HepG2 (cell line): ENCODE results near the gene RAC3. TPM values are rescaled to one million over a fixed set of nuclear protein-coding genes. Genes with fewer than 3 reads are reported as not detected.

Source experiments
- CEBPB ChIP-seq: IDR thresholded peaks from 2 replicates; pipeline ENCODE4 v1.6.1; 2011; ENCODE audit warnings: low read depth, low read length, improper control_type of control experiment, borderline replicate concordance
- CREB1 ChIP-seq, 2 experiments: fragments of 450-650 bp in 1 of 2; IDR thresholded peaks; 2 replicates each; pipeline ENCODE4 v1.6.1; 2016 to 2017; ENCODE audit warnings: control low read depth in 1 of 2, mild to moderate bottlenecking in 1 of 2, missing compliant biosample characterization in 1 of 2, missing genetic modification characterization in 1 of 2
- FOXC1 ChIP-seq: sonication (generic); formaldehyde crosslinking; IDR thresholded peaks from 2 replicates; pipeline ENCODE4 v1.8.0; 2022; ENCODE audit warnings: mild to moderate bottlenecking, missing genetic modification reagents, borderline replicate concordance
- HOXA5 ChIP-seq: sonication (generic); formaldehyde crosslinking; IDR thresholded peaks from 2 replicates; pipeline ENCODE4 v1.4.0; 2020; ENCODE audit warnings: missing genetic modification reagents
- KLF12 ChIP-seq: sonication (generic); formaldehyde crosslinking; IDR thresholded peaks from 2 replicates; pipeline ENCODE4 v1.4.0; 2020; ENCODE audit warnings: missing genetic modification reagents, borderline replicate concordance
- KMT2B ChIP-seq: IDR thresholded peaks from 2 replicates; pipeline ENCODE4 v1.6.1; 2016; ENCODE audit warnings: missing genetic modification reagents, missing compliant biosample characterization
- MEIS1 ChIP-seq: sonication (generic); formaldehyde crosslinking; IDR thresholded peaks from 2 replicates; pipeline ENCODE4 v1.9.0; 2021; ENCODE audit warnings: mild to moderate bottlenecking, missing genetic modification reagents, moderate library complexity, borderline replicate concordance
- MLLT10 ChIP-seq: sonication (generic); formaldehyde crosslinking; IDR thresholded peaks from 2 replicates; pipeline ENCODE4 v1.4.0; 2020; ENCODE audit warnings: missing genetic modification reagents
- NFKBIZ ChIP-seq: IDR thresholded peaks from 2 replicates; pipeline ENCODE4 v1.6.1; 2018; ENCODE audit warnings: missing genetic modification reagents, missing compliant biosample characterization
- NPAS2 ChIP-seq: sonication (generic); formaldehyde crosslinking; IDR thresholded peaks from 2 replicates; pipeline ENCODE4 v1.8.0; 2022; ENCODE audit warnings: mild to moderate bottlenecking, missing genetic modification reagents, borderline replicate concordance
- POLR2AphosphoS2 ChIP-seq: IDR thresholded peaks from 2 replicates; pipeline ENCODE4 v1.6.1; 2011; ENCODE audit warnings: low read depth, low read length, improper control_type of control experiment
- RARA ChIP-seq: IDR thresholded peaks from 2 replicates; pipeline ENCODE4 v1.6.1; 2016; ENCODE audit warnings: missing genetic modification reagents, missing compliant biosample characterization
- RFX5 ChIP-seq: IDR thresholded peaks from 2 replicates; pipeline ENCODE4 v1.6.1; 2011; ENCODE audit warnings: low read depth, low read length, improper control_type of control experiment
- SIX1 ChIP-seq: sonication (generic); formaldehyde crosslinking; IDR thresholded peaks from 2 replicates; pipeline ENCODE4 v1.4.0; 2020; ENCODE audit warnings: missing genetic modification reagents, borderline replicate concordance
- XRCC5 ChIP-seq: fragments of 200-400 bp; formaldehyde crosslinking; optimal IDR thresholded peaks from 2 replicates; pipeline ENCODE3; 2017; ENCODE audit warnings: mild to moderate bottlenecking, low read length
- ZFP41 ChIP-seq: sonication (generic); formaldehyde crosslinking; IDR thresholded peaks from 2 replicates; pipeline ENCODE4 v1.4.0; 2020; ENCODE audit warnings: mild to moderate bottlenecking, missing genetic modification reagents, borderline replicate concordance
- ZMYM2 ChIP-seq: sonication (generic); formaldehyde crosslinking; IDR thresholded peaks from 2 replicates; pipeline ENCODE4 v1.8.0; 2022; ENCODE audit warnings: mild to moderate bottlenecking, missing genetic modification reagents
- ZMYM4 ChIP-seq: sonication (generic); formaldehyde crosslinking; IDR thresholded peaks from 2 replicates; pipeline ENCODE4 v1.8.1; 2023; ENCODE audit warnings: mild to moderate bottlenecking, missing genetic modification reagents
- ZNF101 ChIP-seq: sonication (generic); formaldehyde crosslinking; IDR thresholded peaks from 2 replicates; pipeline ENCODE4 v1.4.0; 2020; ENCODE audit warnings: mild to moderate bottlenecking, low read depth, missing genetic modification reagents, borderline replicate concordance
- ZNF333 ChIP-seq: sonication (generic); formaldehyde crosslinking; IDR thresholded peaks from 2 replicates; pipeline ENCODE4 v1.4.0; 2020; ENCODE audit warnings: mild to moderate bottlenecking, missing genetic modification reagents, borderline replicate concordance
- ZNF33A ChIP-seq: sonication (generic); formaldehyde crosslinking; IDR thresholded peaks from 2 replicates; pipeline ENCODE4 v1.5.1; 2020; ENCODE audit warnings: missing genetic modification reagents, mild to moderate bottlenecking, moderate library complexity, borderline replicate concordance
- ZNF343 ChIP-seq: sonication (generic); formaldehyde crosslinking; IDR thresholded peaks from 2 replicates; pipeline ENCODE4 v1.4.0; 2020; ENCODE audit warnings: mild to moderate bottlenecking, missing genetic modification reagents
- ZNF720 ChIP-seq: sonication (generic); formaldehyde crosslinking; IDR thresholded peaks from 2 replicates; pipeline ENCODE4 v1.4.0; 2020; ENCODE audit warnings: missing genetic modification reagents
- polyA plus RNA-seq, 8 experiments: library from polyadenylated mRNA; depleted of rRNA in 3 of 8; stranded (reverse) in 7 of 8; unstranded in 1 of 8; fragments of >200 nt; fragmentation: Illumina TruSeq in 4 of 8; extraction: Trizol in 4 of 8; gene quantifications; 2 replicates each; pipeline versions ENCODE4 v1.2.1 to v1.2.3, GENCODE V29; 2011 to 2016; ENCODE audit warnings: low read depth in 4 of 8, missing spikeins in 1 of 8, mixed read lengths in 1 of 8; ENCODE audit not compliant: insufficient read depth in 1 of 8
- total RNA-seq, 5 experiments: library from RNA; depleted of rRNA; stranded (reverse); fragments of >200 nt; fragmentation: Illumina TruSeq; extraction: Trizol; gene quantifications; 2 replicates each; pipeline ENCODE4 v1.2.3, GENCODE V29; 2016; ENCODE audit warnings: low read depth in 1 of 5
- TF ChIP-seq, protein P1 (sequence below): sonication (generic); formaldehyde crosslinking; IDR thresholded peaks from 2 replicates; pipeline ENCODE4 v1.5.1; 2020; ENCODE audit warnings: missing genetic modification reagents, mild to moderate bottlenecking, borderline replicate concordance
- TF ChIP-seq, protein P2 (sequence below): sonication (generic); formaldehyde crosslinking; IDR thresholded peaks from 2 replicates; pipeline ENCODE4 v1.5.0; 2020; ENCODE audit warnings: missing genetic modification reagents
- TF ChIP-seq, protein P3 (sequence below): IDR thresholded peaks from 2 replicates; pipeline ENCODE4 v1.6.1; 2016

The RAC3 gene
- total and polyA plus RNA-seq, 2 of the 13 experiments (the other 11 are each of a cell fraction or from before 2014, with no cell fraction given): 10.5 to 21.3 TPM

DNA sequence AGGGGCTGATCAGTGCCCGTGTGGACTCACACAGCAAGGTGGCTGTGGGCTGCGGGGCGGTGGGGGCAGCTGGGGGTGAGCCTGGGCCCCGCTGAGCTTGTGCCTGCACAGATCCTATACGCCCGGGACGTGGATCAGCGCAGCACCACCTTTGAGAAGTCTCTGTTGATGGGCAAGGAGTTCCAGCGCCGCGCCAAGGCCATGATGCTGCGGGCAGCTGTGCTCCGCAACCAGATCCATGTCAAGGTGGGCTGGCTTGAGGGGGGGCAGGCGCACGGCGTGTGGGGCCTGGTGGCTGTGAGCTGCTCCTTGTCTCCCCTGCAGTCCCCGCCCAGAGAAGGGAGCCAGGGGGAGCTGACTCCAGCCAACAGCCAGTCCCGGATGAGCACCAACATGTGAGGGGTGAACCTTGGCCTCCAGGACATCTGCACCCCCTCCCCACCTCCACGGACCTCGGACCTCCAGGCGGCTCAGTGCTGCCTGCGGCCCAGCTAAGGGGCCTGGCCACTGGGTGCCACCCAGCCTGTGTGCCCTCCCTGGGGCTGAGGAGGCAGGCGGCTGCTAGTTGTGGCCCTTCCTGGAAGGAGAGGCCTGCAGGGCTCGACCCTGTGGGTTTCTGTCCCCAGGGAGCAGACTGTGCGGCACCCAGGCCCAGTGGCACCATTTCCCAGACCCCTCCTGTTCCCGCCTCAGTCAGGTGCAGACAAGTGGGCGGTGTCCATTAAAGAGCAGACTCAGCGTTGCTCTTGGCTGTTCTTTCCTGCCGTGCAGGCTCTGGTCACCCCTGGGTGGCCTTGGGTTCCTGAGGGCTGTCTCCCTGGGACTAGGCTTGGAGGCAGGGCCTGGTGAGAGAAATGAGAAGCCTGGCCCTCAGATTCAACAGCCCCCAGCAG lies 25.5 kb downstream of the RAC3 start (continued):
- TF ChIP-seq, protein P1, sequence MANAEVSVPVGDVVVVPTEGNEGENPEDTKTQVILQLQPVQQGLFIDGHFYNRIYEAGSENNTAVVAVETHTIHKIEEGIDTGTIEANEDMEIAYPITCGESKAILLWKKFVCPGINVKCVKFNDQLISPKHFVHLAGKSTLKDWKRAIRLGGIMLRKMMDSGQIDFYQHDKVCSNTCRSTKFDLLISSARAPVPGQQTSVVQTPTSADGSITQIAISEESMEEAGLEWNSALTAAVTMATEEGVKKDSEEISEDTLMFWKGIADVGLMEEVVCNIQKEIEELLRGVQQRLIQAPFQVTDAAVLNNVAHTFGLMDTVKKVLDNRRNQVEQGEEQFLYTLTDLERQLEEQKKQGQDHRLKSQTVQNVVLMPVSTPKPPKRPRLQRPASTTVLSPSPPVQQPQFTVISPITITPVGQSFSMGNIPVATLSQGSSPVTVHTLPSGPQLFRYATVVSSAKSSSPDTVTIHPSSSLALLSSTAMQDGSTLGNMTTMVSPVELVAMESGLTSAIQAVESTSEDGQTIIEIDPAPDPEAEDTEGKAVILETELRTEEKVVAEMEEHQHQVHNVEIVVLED: peak; percentile 71
- TF ChIP-seq, protein P2, sequence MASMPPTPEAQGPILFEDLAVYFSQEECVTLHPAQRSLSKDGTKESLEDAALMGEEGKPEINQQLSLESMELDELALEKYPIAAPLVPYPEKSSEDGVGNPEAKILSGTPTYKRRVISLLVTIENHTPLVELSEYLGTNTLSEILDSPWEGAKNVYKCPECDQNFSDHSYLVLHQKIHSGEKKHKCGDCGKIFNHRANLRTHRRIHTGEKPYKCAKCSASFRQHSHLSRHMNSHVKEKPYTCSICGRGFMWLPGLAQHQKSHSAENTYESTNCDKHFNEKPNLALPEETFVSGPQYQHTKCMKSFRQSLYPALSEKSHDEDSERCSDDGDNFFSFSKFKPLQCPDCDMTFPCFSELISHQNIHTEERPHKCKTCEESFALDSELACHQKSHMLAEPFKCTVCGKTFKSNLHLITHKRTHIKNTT (CRISPR knock-in tag): no peak
- TF ChIP-seq RFX5 (no peak), MEIS1 (CRISPR knock-in tag) (peak; percentile 77; the same call in 1 of the 2 replicates), CREB1 (IDR thresholded peaks at IDR 0.05) (no peak), CREB1 (CRISPR knock-in tag; IDR thresholded peaks at IDR 0.05) (no peak), RARA (peak; percentile 51), ZMYM4 (0 out of 2 replicates have a peak, but pooled peaks have one; percentile 49), POLR2AphosphoS2 (no peak), ZFP41 (CRISPR knock-in tag) (0 out of 2 replicates have a peak, but pooled peaks have one; percentile 4), KLF12 (CRISPR knock-in tag) (0 out of 2 replicates have a peak, but pooled peaks have one; percentile 29), SIX1 (CRISPR knock-in tag) (no peak), ZNF343 (CRISPR knock-in tag) (peak; percentile 90; the same call in 1 of the 2 replicates), NPAS2 (CRISPR knock-in tag) (no peak), ZMYM2 (CRISPR knock-in tag) (no peak), KMT2B (CRISPR knock-in tag) (0 out of 2 replicates have a peak, but pooled peaks have one; percentile 27), ZNF33A (CRISPR knock-in tag) (no peak), MLLT10 (CRISPR knock-in tag) (no peak), XRCC5 (peak; percentile 52), ZNF720 (CRISPR knock-in tag) (no peak), ZNF101 (CRISPR knock-in tag) (no peak; the same call in 1 of the 2 replicates), NFKBIZ (CRISPR knock-in tag) (no peak), FOXC1 (CRISPR knock-in tag) (peak; percentile 24; the same call in 1 of the 2 replicates), HOXA5 (CRISPR knock-in tag) (no peak), CEBPB (no peak), ZNF333 (CRISPR knock-in tag) (peak; percentile 25; the same call in 1 of the 2 replicates)
- TF ChIP-seq, protein P3, sequence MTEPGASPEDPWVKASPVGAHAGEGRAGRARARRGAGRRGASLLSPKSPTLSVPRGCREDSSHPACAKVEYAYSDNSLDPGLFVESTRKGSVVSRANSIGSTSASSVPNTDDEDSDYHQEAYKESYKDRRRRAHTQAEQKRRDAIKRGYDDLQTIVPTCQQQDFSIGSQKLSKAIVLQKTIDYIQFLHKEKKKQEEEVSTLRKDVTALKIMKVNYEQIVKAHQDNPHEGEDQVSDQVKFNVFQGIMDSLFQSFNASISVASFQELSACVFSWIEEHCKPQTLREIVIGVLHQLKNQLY (CRISPR knock-in tag): no peak
